Fibroblast of skin of back (primary cell): ENCODE results near the gene SPSB4.

Source experiments
- DNase-seq: peaks from one replicate; pipeline ENCODE4 v3.0.0-alpha.2; 2013

SPSB4 gene

DNA sequence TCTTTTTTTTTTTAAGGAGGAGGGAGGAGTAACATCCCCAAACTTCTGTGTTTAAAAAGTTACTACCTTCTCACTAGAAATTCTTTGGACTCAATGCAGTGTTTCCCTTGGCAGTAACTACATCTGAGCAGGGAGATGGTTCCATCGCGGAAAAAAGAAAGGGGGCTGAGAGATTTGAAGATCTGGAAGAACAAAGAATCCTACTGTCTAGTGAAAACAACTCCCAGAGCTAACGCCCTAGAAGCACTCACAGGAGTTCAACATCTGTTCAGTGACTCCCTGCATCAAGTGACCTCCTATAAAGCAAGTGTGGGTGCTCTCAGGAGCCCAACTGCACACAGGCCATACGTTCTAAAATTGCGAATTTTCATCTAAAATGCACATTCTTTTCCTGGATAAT lies 113.7 kb downstream of the SPSB4 start:
- no peak for DNase-seq

DNA sequence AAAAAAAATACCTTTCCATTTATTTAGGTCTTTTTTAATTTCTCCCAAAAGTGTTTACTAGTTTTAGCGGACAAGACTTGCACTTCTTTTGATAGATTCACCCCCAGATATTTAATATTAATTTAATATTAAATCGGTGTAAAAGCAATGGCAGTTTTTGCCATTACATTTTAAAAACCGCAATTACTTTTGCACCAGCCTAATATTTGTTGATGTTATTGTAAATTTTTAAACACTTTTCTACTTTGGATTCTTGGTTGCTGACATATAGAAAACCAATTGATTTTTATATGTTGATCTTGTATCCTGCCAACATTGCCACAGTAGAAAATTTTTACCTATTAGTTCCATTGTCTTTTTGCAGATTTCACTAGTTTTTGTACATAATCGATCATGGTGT lies 116.5 kb downstream of the SPSB4 start:
- no peak for DNase-seq

DNA sequence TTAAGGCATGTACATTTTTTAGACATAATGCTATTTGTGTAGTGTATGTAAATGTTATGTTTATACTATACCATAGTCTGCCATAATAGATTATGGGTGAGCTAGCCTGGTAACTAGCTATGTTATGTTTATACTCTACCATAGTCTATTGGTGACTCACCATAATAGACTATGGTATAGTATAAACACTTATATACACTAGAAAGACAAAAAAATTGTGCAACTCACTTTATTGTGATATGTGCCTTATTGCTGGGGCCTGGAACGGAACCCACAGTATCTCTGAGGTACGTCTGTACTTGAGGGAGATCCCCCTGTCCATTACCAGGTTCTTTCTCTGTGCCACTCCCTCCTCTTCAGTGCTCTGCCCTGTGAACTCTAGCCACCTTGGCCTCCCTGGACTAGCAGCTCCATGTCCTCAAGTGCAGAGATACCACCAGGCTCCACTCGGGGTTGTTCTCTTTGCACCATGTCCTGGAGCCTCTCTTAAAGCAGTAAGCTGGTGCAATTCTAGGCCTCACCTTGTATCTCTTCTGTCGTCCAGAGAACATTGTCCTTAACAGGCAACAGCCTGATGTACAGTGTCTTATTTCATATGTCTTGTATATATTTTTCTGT lies 119.6 kb downstream of the SPSB4 start:
- DNase-seq: no peak

DNA sequence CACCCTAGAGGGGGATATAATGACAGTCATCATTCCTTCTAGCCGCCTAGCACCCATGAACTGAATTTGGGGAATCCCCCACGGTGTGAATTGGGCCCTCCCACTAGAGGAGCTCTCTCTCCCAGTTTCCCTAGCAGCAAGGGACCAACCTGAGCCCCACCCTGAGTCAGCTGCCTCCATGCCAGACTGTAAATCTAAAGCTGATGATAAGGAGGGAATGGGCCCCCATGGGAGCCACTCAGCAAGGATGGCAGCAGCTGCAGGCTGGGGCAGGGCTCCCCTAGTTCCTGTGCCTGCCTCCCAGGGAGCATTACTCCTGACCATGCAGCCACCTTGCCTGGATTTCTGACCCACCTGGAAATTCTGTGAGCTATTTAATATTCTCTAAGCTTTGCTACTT lies 123.5 kb downstream of the SPSB4 start:
- no peak for DNase-seq

DNA sequence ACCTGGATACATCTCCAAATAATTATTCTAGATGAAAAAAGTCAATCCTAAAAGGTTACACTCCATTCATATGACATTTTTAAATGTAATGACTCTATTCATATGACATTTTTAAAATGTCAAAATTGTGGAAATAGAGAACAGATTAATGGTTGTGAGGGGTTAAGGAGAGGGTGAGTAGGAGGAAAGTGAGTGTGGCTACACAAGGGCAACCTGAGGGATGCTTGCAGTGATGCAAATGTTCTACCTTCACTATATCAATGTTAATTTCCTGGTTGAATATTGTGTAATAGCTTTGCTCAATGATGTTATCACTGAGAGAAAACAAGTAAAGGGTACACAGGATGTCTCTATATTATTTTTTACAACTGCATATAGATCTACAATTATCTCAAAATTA lies 125.6 kb downstream of the SPSB4 start:
- DNase-seq: no peak

DNA sequence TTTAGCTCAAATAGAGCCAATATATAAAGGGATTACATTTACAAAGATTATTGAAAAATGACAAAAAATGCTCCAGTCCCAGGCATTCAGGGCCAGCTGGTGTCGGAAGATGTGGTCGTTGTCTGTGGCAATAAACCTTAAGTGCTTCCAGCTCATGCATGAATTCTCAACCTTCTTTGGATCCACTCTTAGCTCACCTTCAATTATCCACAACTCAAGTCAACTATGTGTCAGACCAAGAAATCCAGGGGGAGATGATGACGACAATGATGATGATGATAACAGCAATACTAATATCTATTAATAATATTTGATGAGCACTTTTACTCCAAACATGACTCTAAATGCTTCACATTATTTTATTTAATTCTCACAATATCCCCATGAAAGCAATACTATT lies 126.9 kb downstream of the SPSB4 start:
- no peak for DNase-seq

DNA sequence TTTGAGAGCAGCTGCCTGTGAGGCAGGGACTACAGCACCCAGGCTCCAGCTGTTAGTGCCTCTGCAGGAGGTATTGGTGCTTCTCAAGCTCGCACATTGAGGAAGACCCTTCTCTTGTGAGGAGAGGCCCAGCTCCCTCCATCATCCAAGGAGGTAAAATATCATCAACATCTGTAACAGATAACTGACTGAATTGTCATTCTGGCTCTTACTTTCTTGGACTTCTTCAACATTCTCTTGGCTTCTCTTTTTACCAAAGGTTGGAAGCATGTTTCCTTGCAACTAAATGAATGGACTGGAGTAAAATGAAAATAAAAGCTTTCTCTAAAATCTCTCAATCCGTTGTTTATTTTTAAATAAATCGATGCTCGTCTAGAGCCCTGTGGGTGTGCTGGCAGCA lies 127.4 kb downstream of the SPSB4 start:
- DNase-seq: no peak

DNA sequence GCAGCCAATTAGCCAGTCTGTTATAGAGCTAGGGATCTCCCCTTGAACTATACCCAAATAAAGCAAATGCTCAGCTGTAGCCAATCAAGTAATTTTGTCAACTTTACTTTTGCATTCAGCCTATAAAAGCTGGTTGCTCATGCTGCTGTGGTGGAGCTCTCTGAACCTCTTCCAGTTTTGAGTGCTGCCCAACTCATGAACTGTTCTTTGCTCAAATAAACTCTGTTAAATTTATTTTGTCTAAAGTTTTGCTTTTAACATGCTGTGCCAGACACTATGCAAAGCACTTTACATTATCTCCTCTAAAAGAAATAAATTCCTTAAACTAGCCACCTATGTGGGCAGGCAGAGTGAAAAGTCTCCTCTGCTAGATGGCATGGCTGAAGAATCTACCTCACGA lies 128.8 kb downstream of the SPSB4 start:
- DNase-seq: no peak

DNA sequence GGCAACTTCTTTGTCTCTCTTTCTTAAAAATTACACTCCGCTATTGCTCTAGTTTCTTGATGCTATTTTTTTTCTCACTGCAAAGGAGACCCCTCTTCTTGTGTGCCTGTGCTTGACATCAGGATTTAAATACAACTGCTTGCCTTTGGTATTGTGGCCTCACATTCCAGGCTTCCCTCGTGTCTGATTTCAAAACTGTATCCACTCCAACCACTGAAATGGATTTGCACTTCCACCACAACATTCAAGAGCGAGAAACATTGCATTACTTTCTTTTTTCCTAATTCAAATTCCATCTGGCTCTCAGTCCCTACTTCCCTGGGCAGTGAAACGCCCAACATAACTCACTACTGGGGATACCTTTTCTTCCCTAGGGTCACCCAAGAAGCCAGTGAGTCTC lies 130.0 kb downstream of the SPSB4 start:
- no peak for DNase-seq

DNA sequence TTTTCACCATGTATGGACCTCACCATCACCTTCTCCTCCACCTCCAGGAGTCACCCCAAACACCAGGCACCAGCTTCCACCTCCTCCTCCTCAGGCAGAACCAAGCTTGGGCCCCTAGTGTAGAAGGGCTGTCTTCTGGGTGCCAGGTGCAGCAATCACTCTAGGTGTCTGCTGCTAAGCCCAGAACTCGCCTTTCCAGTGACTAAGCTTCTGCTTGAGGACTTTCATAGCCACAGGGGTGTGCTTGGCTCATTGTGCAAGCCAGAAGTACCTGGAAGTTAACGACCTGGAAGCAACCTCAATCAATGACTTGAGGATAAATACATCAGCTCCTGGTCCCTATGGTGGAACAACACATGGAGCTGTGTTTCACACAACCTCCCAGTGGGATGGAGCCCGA lies 130.7 kb downstream of the SPSB4 start:
- no peak for DNase-seq

DNA sequence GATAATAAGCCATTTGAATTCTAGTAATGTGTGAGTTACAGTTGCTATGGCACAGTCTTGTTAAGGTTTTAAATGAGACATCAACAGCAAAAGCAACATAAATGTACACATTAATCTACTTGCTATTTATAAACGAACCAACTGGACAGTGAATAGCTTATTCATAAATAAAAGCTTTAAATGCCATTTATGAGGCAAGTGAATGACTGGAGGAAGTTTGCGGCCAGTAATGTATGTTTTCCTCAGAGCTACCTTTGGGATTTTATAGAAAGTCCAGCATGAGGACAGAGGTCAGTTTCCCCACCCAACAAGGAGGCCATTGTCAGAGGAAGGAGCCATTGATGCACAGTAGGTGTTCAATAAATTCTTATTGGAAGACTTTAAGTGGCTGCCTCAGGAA lies 132.5 kb downstream of the SPSB4 start:
- no peak for DNase-seq

DNA sequence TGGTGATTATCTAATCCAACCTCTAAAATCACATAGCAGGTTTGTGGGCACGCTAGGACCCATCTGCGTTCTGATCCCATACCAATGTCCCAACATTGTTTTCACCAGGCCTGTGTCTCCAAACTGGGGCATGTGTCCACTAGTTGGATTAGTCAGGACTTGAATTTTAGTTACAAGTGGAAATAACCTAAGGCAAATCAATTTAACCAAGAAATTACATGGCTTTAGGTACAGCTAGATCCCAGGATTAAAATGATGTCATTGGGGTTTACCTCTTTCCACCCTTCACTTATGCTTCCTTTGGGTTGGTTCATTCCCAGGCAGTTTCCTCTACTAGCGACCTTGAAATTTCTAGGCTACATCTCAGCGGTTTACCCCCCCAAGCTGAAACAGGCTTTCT lies 133.3 kb downstream of the SPSB4 start:
- no peak for DNase-seq

DNA sequence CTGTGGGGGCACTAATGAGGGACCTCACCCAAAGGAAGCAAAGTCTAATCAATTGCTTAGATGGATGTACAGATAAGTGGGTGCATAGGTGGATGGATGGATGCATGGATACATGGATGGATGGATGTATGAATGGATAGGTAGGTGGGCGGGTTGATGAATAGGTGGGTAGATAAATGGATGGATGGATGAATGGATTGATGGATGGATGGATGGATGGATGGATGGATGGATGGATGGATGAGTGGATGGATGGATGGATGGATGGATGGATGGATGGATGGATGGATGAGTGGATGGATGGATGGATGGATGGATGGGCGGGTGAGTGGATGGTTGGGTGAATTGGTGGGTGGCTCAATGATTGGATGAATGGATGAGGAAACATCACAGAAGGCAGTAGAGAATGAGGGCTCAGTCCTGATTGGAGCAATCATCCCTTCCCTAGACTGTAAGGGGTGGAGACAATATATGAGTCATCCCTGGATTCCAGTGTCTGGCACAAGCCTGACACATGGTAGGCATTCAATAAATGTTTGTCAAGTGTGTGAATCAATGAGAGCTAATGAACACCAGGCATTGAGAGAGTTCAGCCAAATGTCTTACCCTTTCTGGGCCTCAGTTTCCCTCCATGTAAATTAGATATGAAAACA lies 140.1 kb downstream of the SPSB4 start:
- peak; percentile 42 for DNase-seq

DNA sequence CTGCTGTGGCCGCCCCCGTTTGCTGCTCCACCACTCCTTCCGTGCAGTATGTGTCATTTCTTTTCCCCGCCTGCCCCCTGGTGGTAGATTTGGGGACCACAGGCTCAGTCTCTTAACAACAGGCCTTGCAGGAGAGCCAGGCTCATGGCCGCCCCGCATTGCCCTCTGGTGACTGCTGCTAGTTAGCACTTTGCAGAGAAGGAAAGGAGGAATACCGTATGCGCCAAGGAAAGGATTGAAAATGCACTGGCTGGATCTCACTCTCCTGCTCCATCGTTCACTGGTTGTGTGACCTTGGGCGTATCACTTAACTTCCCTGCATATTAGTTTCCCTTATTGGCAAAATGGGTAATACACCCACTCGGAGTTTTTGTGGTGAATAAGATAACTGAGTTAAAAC lies 141.2 kb downstream of the SPSB4 start:
- DNase-seq: peak; percentile 92

DNA sequence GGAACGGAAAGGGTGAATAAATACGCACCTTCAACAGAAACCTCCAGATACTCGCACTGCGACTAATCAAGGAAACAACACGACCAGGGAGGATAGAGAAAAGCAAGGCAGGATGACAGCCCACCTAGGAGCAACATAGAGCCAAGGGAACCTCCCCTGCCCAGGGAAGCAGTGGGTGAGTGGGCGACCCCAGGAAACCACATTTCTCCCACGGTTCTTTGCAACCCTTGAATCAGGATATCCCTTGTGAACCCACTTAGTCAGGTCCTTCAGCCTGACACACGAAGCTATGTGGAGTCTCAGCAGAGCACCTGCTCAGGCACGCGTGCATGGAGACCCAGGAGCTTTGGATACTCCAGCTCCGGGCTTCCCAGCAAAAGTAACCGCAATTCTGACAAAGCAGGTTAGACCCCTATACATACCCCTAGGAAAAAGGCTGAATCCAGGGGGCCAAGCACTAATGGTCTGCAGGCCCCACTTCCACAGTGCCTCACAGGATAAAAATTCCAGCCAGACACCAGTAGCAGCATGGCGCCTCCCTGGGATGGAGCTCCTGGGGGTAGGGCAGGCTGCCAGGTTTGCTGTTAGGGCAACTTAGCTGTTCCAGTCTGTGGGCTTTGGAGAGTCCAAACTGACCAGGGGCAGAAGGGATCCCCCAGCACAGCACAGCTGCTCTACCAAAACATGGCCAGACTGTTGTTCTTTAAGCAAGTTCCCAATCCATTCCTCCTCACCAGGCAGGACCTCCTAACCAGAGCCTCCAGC lies 142.1 kb downstream of the SPSB4 start:
- no peak for DNase-seq
